NCI-H1092 treated with DMSO at 0.1 percent for 48 hours (cell line): ENCODE data around the gene DAO.
"Not testable (repeated sequence)": the region's sequence is repeated elsewhere in the genome, so short reads cannot be mapped to it uniquely, and the experiment has no call there.

Experiments
- DNase-seq: peaks from one replicate; lab custom pipeline; 2025; lab: John Stamatoyannopoulos, UW

The DAO gene

GRCh38 chr12:108850854-108851573, 28.9 kb upstream of the DAO start:
- no peak for DNase-seq

DNA sequence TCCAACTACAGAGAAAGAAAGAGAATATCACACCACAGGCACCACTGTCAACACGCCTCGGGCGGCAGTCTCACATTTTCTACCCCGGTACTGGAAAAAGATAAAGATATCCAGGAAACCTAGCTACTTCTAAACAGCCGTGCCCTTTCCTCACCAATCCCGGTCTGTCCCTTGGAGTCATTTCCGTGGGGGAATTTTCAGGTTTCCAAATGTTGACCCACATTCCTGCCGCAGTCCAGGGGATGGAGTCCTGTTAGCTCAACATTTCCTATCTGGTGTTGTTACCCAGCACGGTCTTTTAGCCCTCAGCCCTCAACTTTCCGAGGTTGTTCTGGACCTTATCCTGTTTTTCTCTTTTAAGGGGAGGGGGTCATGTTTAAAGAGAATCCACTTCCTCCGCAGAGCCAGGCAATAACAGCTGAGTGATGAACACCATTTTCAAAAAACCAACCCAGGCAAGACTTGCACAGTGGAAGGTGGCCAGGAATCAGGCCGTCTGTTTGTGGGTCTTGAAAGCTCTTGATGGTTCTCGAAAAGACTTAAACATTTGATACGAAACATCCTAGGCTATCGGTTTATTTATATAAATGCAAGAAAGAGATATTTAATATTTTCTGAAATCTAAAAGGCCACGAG, 27.1 kb upstream of the DAO start:
- no peak for DNase-seq

GRCh38 chr12:108853426-108853825, 26.5 kb upstream of the DAO start:
- no peak for DNase-seq

DNA sequence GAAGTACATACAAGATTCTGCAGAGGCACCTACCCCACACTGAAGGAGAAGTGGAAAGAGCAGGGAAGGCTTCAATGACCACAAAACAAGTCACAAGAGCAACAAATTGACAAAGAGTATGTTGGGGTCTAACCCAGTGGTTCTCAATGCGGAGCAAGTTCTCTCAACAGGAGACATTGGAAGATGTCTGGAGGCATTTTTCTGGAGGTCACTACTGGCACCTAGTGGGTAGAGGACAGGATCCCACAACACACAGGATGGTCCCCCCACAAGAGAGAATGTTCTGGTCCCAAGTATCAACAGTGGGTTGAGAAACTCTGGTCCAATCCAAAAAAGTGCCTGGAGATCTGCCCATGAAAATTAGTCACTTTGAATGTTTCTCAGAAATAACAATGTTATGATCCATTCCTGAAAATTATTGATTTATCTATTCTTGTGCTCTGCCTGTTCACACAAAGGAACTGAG, 25.9 kb upstream of the DAO start:
- no peak for DNase-seq

DNA sequence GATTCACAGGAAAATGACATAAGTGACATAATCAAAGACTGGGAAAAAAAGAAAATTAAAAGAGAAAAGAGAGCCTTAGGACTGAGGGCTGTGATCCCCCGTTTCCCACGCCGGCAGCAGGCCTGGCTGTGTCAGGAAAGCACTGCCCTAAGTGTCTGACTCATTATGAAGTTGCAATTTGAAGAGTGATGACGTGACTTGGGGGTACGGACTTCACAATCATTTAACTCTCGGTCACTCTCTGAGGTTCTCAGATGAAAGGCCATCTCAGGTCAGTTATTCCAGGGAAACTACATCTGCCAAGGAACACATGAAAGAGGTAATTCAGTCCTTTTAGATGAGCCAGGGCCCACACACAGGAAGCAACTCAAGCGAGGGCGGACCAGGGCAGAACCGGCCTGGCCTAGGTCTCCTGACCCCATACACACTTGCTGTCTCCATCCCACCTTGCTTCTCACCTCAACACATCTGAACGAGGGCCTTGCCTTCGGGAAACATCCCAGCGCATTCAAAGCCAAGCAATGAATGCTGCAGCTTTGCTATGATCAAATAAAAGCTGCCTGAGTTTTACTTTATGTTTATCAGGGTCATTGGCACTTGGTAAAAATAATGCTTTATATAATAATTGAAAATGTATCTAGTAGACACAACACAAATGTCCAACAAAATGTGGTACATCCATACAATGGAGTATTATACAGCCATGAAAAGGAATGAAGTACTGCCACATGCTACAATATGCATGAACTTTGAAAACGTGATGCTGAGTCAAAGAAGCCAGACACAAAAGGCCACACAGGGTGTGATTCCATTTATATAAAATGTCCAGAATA, 25.2 kb upstream of the DAO start:
- no peak for DNase-seq

DNA sequence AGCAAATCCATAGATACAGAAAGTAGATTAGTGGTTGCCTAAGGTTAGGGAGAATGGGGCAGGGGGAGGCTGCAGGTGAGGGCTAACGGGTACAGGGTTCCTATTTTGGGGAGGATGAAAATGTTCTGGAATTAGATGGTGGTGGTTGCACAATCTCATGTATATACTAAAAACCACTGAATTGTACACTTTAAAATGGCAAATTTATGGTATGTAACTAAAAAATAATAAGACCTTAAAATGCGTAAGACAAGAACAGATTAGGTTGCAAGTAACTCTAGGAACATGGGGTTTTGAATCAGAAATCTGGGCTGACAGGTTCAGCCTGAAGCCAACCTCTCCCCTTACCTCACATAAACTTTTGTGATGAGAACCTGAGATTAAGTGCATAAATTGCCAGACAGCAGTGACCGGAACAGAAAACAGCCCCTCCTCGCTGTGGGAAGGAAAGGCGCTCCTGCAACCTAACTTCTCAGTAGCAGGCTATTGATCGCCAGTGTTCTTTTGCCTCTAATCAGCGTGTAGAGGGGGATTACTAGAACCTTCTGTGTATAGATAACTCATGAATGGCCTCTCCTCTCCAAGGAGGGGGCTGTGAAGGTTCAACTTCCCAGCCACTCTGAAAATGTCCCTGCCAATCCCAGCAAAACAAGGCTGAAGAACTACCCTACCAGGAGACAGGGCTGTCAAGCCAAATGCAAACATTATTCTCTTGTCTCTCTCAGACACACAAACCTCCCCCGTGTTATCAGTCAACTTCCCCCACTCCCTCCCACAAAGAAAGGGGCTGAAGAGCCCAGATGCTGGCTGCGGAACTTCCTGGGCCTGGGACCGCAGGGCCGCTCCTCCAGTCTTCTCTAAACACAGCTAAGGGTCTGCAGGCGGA, 24.4 kb upstream of the DAO start:
- no peak for DNase-seq

DNA sequence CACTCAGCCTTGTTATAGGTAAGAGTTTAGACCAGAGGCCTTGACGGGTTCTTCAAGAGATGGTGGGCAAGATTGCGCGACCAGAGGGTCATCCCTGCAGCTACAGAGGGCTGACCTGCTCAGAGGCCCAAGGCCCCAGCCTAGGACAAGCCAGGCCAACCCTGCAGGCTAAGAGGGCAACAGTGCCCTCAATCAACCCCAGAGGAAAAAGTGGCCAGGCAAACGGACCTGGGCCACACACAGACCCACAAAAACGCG, 23.8 kb upstream of the DAO start:
- DNase-seq, result no peak

GRCh38 chr12:108856428-108857157, 23.3 kb upstream of the DAO start:
- DNase-seq, result no peak

GRCh38 chr12:108857158-108857407, 22.8 kb upstream of the DAO start:
- DNase-seq, result no peak

DNA sequence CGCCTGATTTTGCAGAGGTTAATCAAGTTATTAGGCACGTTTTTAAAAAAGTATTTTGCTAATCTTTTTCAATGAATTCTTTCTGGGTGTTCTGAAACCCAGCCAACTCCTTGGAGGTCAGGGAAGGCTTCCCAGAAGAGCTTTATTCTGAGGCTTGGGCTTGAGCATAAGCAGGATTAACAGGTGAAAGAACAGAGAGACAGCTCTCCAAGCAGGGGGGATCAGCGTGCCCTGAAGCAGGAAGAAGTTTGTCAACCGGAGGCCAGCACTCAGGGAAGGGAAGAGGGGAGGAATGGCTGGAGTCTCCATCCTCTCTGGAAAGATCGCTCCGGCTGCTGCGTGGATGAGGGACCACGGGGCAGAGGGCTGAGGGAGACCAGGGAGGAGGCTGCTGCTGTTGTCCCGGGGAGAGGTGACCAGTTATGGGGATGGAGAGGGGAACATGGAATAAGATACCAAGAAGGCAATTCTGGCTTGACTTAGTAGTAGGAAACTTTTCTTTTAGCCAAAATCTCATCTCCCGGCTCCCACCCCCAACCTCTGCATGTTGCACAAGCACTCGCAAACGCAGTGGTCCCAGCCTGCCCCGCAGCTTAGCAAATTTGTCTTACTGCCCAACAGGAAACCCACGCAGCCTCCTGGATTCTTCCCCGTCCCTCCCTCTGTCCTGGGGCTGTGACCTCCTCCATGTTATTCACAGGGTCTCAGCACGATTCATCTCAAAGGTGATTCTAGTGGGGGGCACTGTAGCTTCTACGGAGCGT, 21.4 kb upstream of the DAO start:
- no peak for DNase-seq

DNA sequence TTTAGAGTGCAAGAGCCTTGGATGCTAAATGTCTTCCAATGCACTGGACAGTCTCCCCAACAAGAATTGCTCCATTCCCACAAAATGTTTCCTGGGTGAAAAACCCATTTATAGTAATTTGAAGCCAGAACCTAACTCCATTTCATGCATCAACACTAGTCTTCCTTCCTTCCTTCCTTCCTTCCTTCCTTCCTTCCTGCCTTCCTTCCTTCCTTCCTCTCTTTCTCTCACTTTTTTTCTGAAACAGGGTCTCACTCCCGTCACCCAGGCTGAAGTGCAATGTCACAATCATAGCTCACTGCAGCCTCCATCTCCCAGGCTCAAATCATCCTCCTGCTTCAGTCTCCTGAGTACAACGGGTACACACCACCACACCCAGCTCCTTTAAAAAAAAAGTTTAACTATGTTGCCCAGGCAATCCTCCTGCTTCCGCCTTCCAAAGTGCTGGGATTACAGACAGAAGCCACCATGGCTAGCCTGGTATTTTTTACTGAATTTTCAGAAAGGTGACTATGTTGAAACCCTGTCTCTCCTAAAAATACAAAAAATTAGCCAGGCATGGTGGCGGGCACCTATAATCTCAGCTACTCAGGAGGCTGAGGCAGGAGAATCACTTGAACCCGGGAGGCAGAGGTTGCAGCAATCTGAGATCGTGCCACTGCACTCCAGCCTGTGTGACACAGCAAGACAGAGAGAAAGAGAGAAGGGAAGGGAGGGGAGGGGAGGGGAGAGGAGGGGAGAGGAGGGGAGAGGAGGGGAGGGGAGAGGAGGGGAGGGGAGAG, 20.6 kb upstream of the DAO start:
- DNase-seq, result not testable (repeated sequence)

DNA sequence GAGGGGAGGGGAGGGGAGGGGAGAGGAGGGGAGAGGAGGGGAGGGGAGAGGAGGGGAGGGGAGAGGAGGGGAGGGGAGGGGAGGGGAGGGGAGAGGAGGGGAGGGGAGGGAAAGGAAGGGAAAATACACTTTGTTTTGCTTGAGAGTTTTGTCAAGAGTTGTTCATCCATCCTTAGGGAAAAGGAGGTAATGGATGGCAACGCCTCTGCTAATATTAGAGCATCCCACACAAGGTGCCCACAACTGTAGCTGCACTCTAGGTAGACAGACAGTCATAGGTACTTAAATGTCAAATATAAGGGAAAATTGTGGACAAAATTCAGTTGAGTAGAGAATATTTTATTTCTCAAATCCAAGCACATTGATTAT, 20.0 kb upstream of the DAO start:
- no peak for DNase-seq

GRCh38 chr12:108860443-108860842, 19.4 kb upstream of the DAO start:
- DNase-seq, result no peak

- DNase-seq, result no peak
Observed at GRCh38 chr12:108861878-108862587, 17.9 kb upstream of the DAO start.

DNA sequence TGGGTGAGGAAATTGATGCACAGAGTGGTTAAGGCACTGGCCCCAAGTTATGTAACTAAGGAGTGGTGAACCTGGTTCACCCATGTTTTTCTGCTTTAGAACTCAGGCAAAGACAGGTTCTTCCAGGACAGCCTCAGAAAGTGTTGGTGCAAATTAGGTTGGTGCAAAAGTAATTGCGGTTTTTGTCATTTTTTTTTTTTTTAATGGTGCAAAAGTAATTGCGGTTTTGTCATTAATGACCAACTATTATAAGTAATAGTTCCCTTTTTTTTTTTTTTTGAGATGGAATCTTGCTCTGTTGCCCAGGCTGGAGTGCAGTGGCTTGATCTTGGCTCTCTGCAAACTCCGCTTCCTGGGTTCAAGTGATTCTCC, 17.3 kb upstream of the DAO start:
- no peak for DNase-seq

DNA sequence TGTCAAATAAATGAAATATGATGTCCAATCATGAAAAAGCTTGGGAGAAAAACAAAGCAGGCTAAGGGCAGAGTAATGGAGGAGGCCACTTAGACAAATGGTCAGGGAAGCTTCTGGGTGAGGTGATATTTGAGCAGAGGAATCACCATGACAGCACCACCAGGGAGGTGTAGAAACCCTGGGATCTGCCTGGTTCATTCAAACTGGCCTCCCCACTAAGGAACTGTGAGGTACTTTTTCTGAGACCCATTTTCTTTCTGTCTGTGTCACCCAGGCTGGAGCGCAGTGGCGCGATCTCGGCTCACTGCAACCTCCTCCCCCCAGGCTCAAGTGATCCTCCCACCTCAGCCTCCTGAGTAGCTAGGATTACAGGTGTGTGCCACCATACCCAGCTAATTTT, 14.7 kb upstream of the DAO start:
- DNase-seq, result no peak

GRCh38 chr12:108866083-108866482, 13.8 kb upstream of the DAO start:
- not testable (repeated sequence) for DNase-seq

DNA sequence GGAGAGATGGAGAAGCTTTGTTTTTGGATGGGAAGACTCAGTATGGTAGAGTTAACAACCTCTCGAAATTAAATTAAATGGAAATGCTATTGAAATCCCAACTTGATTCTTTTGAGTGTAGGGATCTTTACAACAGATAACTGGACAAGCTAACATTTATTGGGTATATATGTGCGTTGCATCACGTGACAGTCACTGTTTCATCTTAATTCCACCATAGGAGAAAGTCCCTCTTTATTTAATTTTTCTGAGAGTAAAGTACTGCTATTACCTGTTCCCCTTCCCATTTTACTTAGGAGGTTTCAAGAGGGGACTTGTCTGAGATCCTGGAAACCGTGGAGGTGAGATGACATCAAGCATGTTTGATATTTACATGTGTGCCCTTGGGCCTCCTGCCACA, 11.1 kb upstream of the DAO start:
- DNase-seq, result no peak

- DNase-seq, result no peak
Observed at GRCh38 chr12:108875280-108875679, 4.6 kb upstream of the DAO start.
